GM23338 (cell line): ENCODE measurements around the gene RXFP1.

ENCODE experiments used
- CREB1 ChIP-seq: fragments of 250-450 bp; sonication (Bioruptor Pico); IDR thresholded peaks from 2 replicates; pipeline ENCODE4 v1.5.0; 2020; ENCODE audit warnings: low read depth, mild to moderate bottlenecking, moderate library complexity
- EZH2 ChIP-seq: fragments of 200-600 bp; sonication (generic); IDR thresholded peaks from one replicate; pipeline ENCODE4 v1.8.0; 2017; ENCODE audit warnings: antibody characterized with exemption, mild to moderate bottlenecking, low read depth; ENCODE audit not compliant: unreplicated experiment
- EZH2phosphoT487 ChIP-seq: fragments of 200-600 bp; sonication (generic); IDR thresholded peaks from one replicate; pipeline ENCODE4 v1.8.1; 2018; ENCODE audit warnings: antibody characterized with exemption; ENCODE audit not compliant: unreplicated experiment
- JUNB ChIP-seq: IDR thresholded peaks from one replicate; pipeline ENCODE4 v1.6.1; 2016; ENCODE audit warnings: antibody characterized with exemption; ENCODE audit not compliant: unreplicated experiment
- POLR2AphosphoS5 ChIP-seq: IDR thresholded peaks from 2 replicates; pipeline ENCODE4 v1.6.1; 2016; ENCODE audit warnings: antibody characterized with exemption, low read depth
- ZNF114 ChIP-seq: fragments of 250-450 bp; sonication (Bioruptor Pico); IDR thresholded peaks from 2 replicates; pipeline ENCODE4 v1.5.0; 2020; ENCODE audit warnings: mild to moderate bottlenecking, moderate library complexity
- ZNF331 ChIP-seq: fragments of 250-450 bp; sonication (Bioruptor Pico); IDR thresholded peaks from 2 replicates; pipeline ENCODE4 v1.5.0; 2020; ENCODE audit warnings: low read depth, mild to moderate bottlenecking, moderate library complexity
- TF ChIP-seq, protein P1 (sequence below), 2 experiments: fragments of 200-600 bp in 1 of 2; sonication (generic) in 1 of 2; conservative IDR thresholded peaks; 2 replicates each; pipeline versions ENCODE4 v1.5.1 to v1.6.1; 2016 to 2017; ENCODE audit warnings: antibody characterized with exemption in 2 of 2, low read depth in 2 of 2, mild to moderate bottlenecking in 2 of 2, moderate library complexity in 1 of 2
- TF ChIP-seq, protein P2 (sequence below): fragments of 250-450 bp; sonication (Bioruptor Pico); IDR thresholded peaks from 2 replicates; pipeline ENCODE4 v1.5.0; 2020; ENCODE audit warnings: mild to moderate bottlenecking, moderate library complexity
- TF ChIP-seq, protein P3 (sequence below): IDR thresholded peaks from one replicate; pipeline ENCODE4 v1.6.1; 2018; ENCODE audit warnings: antibody characterized with exemption; ENCODE audit not compliant: unreplicated experiment

DNA sequence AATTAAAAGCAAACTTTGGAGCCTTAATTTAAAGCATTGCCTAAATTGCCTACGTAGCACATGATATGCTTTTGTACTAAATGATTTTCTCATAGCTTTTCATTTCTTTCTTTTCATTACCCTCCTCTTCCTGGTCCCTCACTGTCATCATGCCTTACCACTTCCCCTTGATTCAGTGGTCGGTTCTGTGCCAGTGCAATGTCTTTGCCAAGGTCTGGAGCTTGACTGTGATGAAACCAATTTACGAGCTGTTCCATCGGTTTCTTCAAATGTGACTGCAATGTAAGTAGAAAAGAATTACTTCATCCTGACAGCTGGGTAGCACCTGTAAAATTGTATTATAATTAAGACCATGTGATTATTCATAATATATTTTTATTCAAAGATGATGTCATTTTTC is 77.5 kb downstream of the RXFP1 start:
- TF ChIP-seq, protein P1, sequence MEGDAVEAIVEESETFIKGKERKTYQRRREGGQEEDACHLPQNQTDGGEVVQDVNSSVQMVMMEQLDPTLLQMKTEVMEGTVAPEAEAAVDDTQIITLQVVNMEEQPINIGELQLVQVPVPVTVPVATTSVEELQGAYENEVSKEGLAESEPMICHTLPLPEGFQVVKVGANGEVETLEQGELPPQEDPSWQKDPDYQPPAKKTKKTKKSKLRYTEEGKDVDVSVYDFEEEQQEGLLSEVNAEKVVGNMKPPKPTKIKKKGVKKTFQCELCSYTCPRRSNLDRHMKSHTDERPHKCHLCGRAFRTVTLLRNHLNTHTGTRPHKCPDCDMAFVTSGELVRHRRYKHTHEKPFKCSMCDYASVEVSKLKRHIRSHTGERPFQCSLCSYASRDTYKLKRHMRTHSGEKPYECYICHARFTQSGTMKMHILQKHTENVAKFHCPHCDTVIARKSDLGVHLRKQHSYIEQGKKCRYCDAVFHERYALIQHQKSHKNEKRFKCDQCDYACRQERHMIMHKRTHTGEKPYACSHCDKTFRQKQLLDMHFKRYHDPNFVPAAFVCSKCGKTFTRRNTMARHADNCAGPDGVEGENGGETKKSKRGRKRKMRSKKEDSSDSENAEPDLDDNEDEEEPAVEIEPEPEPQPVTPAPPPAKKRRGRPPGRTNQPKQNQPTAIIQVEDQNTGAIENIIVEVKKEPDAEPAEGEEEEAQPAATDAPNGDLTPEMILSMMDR (conservative IDR thresholded peaks at IDR 0.05; ENCODE audit: low read depth in 2 of 2), result no peak
- no peak for TF ChIP-seq POLR2AphosphoS5
- TF ChIP-seq CREB1 (CRISPR knock-in tag), result no peak
- no peak for TF ChIP-seq EZH2phosphoT487
- TF ChIP-seq JUNB, result no peak
- TF ChIP-seq, protein P2, sequence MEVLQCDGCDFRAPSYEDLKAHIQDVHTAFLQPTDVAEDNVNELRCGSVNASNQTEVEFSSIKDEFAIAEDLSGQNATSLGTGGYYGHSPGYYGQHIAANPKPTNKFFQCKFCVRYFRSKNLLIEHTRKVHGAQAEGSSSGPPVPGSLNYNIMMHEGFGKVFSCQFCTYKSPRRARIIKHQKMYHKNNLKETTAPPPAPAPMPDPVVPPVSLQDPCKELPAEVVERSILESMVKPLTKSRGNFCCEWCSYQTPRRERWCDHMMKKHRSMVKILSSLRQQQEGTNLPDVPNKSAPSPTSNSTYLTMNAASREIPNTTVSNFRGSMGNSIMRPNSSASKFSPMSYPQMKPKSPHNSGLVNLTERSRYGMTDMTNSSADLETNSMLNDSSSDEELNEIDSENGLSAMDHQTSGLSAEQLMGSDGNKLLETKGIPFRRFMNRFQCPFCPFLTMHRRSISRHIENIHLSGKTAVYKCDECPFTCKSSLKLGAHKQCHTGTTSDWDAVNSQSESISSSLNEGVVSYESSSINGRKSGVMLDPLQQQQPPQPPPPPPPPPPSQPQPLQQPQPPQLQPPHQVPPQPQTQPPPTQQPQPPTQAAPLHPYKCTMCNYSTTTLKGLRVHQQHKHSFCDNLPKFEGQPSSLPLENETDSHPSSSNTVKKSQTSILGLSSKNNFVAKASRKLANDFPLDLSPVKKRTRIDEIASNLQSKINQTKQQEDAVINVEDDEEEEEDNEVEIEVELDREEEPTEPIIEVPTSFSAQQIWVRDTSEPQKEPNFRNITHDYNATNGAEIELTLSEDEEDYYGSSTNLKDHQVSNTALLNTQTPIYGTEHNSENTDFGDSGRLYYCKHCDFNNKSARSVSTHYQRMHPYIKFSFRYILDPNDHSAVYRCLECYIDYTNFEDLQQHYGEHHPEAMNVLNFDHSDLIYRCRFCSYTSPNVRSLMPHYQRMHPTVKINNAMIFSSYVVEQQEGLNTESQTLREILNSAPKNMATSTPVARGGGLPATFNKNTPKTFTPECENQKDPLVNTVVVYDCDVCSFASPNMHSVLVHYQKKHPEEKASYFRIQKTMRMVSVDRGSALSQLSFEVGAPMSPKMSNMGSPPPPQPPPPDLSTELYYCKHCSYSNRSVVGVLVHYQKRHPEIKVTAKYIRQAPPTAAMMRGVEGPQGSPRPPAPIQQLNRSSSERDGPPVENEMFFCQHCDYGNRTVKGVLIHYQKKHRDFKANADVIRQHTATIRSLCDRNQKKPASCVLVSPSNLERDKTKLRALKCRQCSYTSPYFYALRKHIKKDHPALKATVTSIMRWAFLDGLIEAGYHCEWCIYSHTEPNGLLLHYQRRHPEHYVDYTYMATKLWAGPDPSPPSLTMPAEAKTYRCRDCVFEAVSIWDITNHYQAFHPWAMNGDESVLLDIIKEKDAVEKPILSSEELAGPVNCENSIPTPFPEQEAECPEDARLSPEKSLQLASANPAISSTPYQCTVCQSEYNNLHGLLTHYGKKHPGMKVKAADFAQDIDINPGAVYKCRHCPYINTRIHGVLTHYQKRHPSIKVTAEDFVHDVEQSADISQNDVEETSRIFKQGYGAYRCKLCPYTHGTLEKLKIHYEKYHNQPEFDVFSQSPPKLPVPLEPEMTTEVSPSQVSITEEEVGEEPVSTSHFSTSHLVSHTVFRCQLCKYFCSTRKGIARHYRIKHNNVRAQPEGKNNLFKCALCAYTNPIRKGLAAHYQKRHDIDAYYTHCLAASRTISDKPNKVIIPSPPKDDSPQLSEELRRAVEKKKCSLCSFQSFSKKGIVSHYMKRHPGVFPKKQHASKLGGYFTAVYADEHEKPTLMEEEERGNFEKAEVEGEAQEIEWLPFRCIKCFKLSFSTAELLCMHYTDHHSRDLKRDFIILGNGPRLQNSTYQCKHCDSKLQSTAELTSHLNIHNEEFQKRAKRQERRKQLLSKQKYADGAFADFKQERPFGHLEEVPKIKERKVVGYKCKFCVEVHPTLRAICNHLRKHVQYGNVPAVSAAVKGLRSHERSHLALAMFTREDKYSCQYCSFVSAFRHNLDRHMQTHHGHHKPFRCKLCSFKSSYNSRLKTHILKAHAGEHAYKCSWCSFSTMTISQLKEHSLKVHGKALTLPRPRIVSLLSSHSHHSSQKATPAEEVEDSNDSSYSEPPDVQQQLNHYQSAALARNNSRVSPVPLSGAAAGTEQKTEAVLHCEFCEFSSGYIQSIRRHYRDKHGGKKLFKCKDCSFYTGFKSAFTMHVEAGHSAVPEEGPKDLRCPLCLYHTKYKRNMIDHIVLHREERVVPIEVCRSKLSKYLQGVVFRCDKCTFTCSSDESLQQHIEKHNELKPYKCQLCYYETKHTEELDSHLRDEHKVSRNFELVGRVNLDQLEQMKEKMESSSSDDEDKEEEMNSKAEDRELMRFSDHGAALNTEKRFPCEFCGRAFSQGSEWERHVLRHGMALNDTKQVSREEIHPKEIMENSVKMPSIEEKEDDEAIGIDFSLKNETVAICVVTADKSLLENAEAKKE (CRISPR knock-in tag), result no peak
- TF ChIP-seq EZH2, result no peak
- TF ChIP-seq, protein P3, sequence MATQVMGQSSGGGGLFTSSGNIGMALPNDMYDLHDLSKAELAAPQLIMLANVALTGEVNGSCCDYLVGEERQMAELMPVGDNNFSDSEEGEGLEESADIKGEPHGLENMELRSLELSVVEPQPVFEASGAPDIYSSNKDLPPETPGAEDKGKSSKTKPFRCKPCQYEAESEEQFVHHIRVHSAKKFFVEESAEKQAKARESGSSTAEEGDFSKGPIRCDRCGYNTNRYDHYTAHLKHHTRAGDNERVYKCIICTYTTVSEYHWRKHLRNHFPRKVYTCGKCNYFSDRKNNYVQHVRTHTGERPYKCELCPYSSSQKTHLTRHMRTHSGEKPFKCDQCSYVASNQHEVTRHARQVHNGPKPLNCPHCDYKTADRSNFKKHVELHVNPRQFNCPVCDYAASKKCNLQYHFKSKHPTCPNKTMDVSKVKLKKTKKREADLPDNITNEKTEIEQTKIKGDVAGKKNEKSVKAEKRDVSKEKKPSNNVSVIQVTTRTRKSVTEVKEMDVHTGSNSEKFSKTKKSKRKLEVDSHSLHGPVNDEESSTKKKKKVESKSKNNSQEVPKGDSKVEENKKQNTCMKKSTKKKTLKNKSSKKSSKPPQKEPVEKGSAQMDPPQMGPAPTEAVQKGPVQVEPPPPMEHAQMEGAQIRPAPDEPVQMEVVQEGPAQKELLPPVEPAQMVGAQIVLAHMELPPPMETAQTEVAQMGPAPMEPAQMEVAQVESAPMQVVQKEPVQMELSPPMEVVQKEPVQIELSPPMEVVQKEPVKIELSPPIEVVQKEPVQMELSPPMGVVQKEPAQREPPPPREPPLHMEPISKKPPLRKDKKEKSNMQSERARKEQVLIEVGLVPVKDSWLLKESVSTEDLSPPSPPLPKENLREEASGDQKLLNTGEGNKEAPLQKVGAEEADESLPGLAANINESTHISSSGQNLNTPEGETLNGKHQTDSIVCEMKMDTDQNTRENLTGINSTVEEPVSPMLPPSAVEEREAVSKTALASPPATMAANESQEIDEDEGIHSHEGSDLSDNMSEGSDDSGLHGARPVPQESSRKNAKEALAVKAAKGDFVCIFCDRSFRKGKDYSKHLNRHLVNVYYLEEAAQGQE, result no peak
- TF ChIP-seq ZNF114, result no peak
- no peak for TF ChIP-seq ZNF331 (CRISPR knock-in tag)
